OCI-LY1 (cell line): ENCODE measurements around the gene C11orf52.

Experiments
- H2AFZ ChIP-seq: fragments of 200-600 bp; sonication (generic), shearing (Covaris generic); 2 replicates; pipeline ENCODE4 v1.6.0; 2014; ENCODE audit warnings: antibody characterized with exemption, mild to moderate bottlenecking, low read length
- H3F3A ChIP-seq: fragments of 200-600 bp; sonication (generic), shearing (Covaris generic); 2 replicates; pipeline ENCODE4 v1.6.0; 2014; ENCODE audit warnings: mild to moderate bottlenecking, antibody characterized with exemption, low read length, moderate library complexity; ENCODE audit not compliant: insufficient read depth
- H3K27ac ChIP-seq: fragments of 200-600 bp; sonication (generic); 2 replicates; pipeline ENCODE4 v1.5.1; 2014; ENCODE audit warnings: low read length, mixed run types, mild to moderate bottlenecking, low read depth; ENCODE audit not compliant: poor library complexity, severe bottlenecking
- H3K27me3 ChIP-seq: fragments of 200-600 bp; sonication (generic); 2 replicates; pipeline ENCODE4 v1.6.0; 2014; ENCODE audit warnings: antibody characterized with exemption, mild to moderate bottlenecking, low read length, moderate library complexity; ENCODE audit not compliant: insufficient read depth
- H3K36me3 ChIP-seq: fragments of 200-600 bp; sonication (generic); 2 replicates; pipeline ENCODE4 v1.6.1; 2014; ENCODE audit warnings: mild to moderate bottlenecking, antibody characterized with exemption, low read length, moderate library complexity, mixed read lengths; ENCODE audit not compliant: insufficient read depth
- H3K4me1 ChIP-seq: fragments of 200-600 bp; sonication (generic); 2 replicates; pipeline ENCODE4 v1.5.1; 2014; ENCODE audit warnings: mild to moderate bottlenecking, low read length, moderate library complexity; ENCODE audit not compliant: insufficient read depth, severe bottlenecking
- H3K4me2 ChIP-seq: fragments of 200-600 bp; sonication (generic), shearing (Covaris generic); 2 replicates; pipeline ENCODE4 v1.6.1; 2014; ENCODE audit warnings: low read length
- H3K4me3 ChIP-seq: fragments of 200-600 bp; sonication (generic); 2 replicates; pipeline ENCODE4 v1.5.1; 2014; ENCODE audit warnings: low read length, low read depth, mild to moderate bottlenecking, mixed read lengths; ENCODE audit not compliant: poor library complexity, severe bottlenecking
- H3K79me2 ChIP-seq: fragments of 200-600 bp; shearing (Covaris generic); 2 replicates; pipeline ENCODE4 v1.6.1; 2016; ENCODE audit warnings: mixed run types, low read length, mixed read lengths; ENCODE audit not compliant: insufficient read depth
- H3K9ac ChIP-seq: fragments of 200-600 bp; sonication (generic), shearing (Covaris generic); 2 replicates; pipeline ENCODE4 v1.6.1; 2014; ENCODE audit warnings: mild to moderate bottlenecking, low read length, mixed read lengths
- H3K9me2 ChIP-seq: fragments of 200-600 bp; sonication (generic), shearing (Covaris generic); 2 replicates; pipeline ENCODE4 v1.6.1; 2014; ENCODE audit warnings: low read depth, mild to moderate bottlenecking, low read length, mixed read lengths
- H3K9me3 ChIP-seq: fragments of 200-600 bp; shearing (Covaris generic); 2 replicates; pipeline ENCODE4 v1.6.1; 2014; ENCODE audit warnings: low read length, mixed read lengths
- H4K20me1 ChIP-seq: fragments of 200-600 bp; sonication (generic), shearing (Covaris generic); 2 replicates; pipeline ENCODE4 v1.6.0; 2016; ENCODE audit warnings: mild to moderate bottlenecking, low read length; ENCODE audit not compliant: insufficient read depth
- CTCF ChIP-seq: fragments of 200-600 bp; sonication (generic), shearing (Covaris generic); IDR thresholded peaks from 2 replicates; pipeline ENCODE4 v1.5.1; 2017; ENCODE audit warnings: mild to moderate bottlenecking, antibody characterized with exemption, low read length, moderate library complexity, mixed read lengths
- EZH2 ChIP-seq: fragments of 200-600 bp; sonication (generic), shearing (Covaris generic); IDR thresholded peaks from 2 replicates; pipeline ENCODE4 v1.8.0; 2017; ENCODE audit warnings: borderline replicate concordance, mixed run types, mild to moderate bottlenecking, antibody characterized with exemption, low read length, moderate library complexity, mixed read lengths

The C11orf52 gene

GRCh38 chr11:111939836-111940604 is 21.3 kb downstream of the C11orf52 start:
- no peak overlapping the region for H2AFZ ChIP-seq
- no peak overlapping the region for H3K4me2 ChIP-seq
- no peak overlapping the region for H3K4me3 ChIP-seq
- no peak overlapping the region for H3K27ac ChIP-seq
- H3K36me3 ChIP-seq: no peaks in the 10 kb centered on the region
- no peaks in the 10 kb centered on the region for H3K9me2 ChIP-seq
- no peaks in the 10 kb centered on the region for H3F3A ChIP-seq
- TF ChIP-seq CTCF: no peak
- TF ChIP-seq EZH2: no peak
- H3K79me2 ChIP-seq: no peaks in the 10 kb centered on the region
- no peaks in the 10 kb centered on the region for H3K27me3 ChIP-seq
- H3K9me3 ChIP-seq: no peaks in the 10 kb centered on the region
- H4K20me1 ChIP-seq: no peaks in the 10 kb centered on the region
- H3K9ac ChIP-seq: no peak overlapping the region
- H3K4me1 ChIP-seq: peaks cover 45% of the 10 kb centered on the region

- no peak overlapping the region for H3K4me2 ChIP-seq
- no peaks in the 10 kb centered on the region for H4K20me1 ChIP-seq
- H3K79me2 ChIP-seq: no peaks in the 10 kb centered on the region
- H3K9ac ChIP-seq: no peak overlapping the region
- H3F3A ChIP-seq: no peaks in the 10 kb centered on the region
- H2AFZ ChIP-seq: no peak overlapping the region
- no peaks in the 10 kb centered on the region for H3K27me3 ChIP-seq
- H3K36me3 ChIP-seq: no peaks in the 10 kb centered on the region
- H3K9me2 ChIP-seq: no peaks in the 10 kb centered on the region
- no peak overlapping the region for H3K27ac ChIP-seq
- H3K4me1 ChIP-seq: peaks cover 28% of the 10 kb centered on the region
- no peaks in the 10 kb centered on the region for H3K9me3 ChIP-seq
- TF ChIP-seq EZH2 (no peak), CTCF (no peak)
- H3K4me3 ChIP-seq: no peak overlapping the region
Measured at GRCh38 chr11:111941963-111942362, 23.2 kb downstream of the C11orf52 start.

- H2AFZ ChIP-seq: no peak overlapping the region
- H3K79me2 ChIP-seq: no peaks in the 10 kb centered on the region
- TF ChIP-seq CTCF: no peak
- TF ChIP-seq EZH2: no peak
- H3K4me3 ChIP-seq: no peak overlapping the region
- no peaks in the 10 kb centered on the region for H3K36me3 ChIP-seq
- H3K9ac ChIP-seq: no peak overlapping the region
- H3K9me3 ChIP-seq: no peaks in the 10 kb centered on the region
- no peaks in the 10 kb centered on the region for H3K27me3 ChIP-seq
- no peak overlapping the region for H3K27ac ChIP-seq
- no peaks in the 10 kb centered on the region for H4K20me1 ChIP-seq
- H3K4me1 ChIP-seq: peaks cover 21% of the 10 kb centered on the region
- no peak overlapping the region for H3K4me2 ChIP-seq
- no peaks in the 10 kb centered on the region for H3F3A ChIP-seq
- H3K9me2 ChIP-seq: no peaks in the 10 kb centered on the region
Measured at GRCh38 chr11:111942829-111943228, 24.1 kb downstream of the C11orf52 start.
